Kidney epithelial cell (primary cell): ENCODE data around the gene COL18A1. TPM values are rescaled to one million over a fixed set of nuclear protein-coding genes. Genes with fewer than 3 reads are reported as not detected.

Experiments used
- DNase-seq: peaks from one replicate; pipeline ENCODE4 v3.0.0-alpha.2; 2010; ENCODE audit warnings: low read depth
- H3K27me3 ChIP-seq: 2 replicates; pipeline ENCODE4 v1.6.0; 2011; ENCODE audit warnings: low read length; ENCODE audit not compliant: control insufficient read depth, insufficient read depth
- H3K36me3 ChIP-seq: 2 replicates; pipeline ENCODE4 v1.5.1; 2011; ENCODE audit warnings: low read length; ENCODE audit not compliant: control insufficient read depth, insufficient read depth
- H3K4me3 ChIP-seq: 2 replicates; pipeline ENCODE4 v1.5.1; 2011; ENCODE audit warnings: low read depth, mild to moderate bottlenecking, control low read depth, low read length
- CTCF ChIP-seq: IDR thresholded peaks from 2 replicates; pipeline ENCODE4 v1.5.1; 2011; ENCODE audit warnings: mild to moderate bottlenecking, moderate library complexity, low read length, control low read depth, inconsistent platforms; ENCODE audit not compliant: insufficient read depth, poor library complexity, severe bottlenecking
- total RNA-seq: library from RNA; depleted of rRNA; stranded (reverse); fragments of >200 nt; gene quantifications from 2 replicates; pipeline ENCODE4 v1.2.3, GENCODE V29; 2015

COL18A1 gene
- total RNA-seq, 1 donor from 2014 or later: 808 TPM

- Histone ChIP-seq H3K27me3 (no peaks in the 10 kb centered on the region), H3K4me3 (no peak overlapping the region), H3K36me3 (peaks cover 3% of the 10 kb centered on the region)
- no peak for TF ChIP-seq CTCF
- DNase-seq: no peak
These were observed 51.0 kb downstream of the COL18A1 start for GRCh38 chr21:45455674-45456583.

GRCh38 chr21:45456584-45457160 is 51.7 kb downstream of the COL18A1 start:
- Histone ChIP-seq H3K4me3 (no peak overlapping the region), H3K27me3 (no peaks in the 10 kb centered on the region), H3K36me3 (peaks cover 3% of the 10 kb centered on the region)
- no peak for DNase-seq
- no peak for TF ChIP-seq CTCF

GRCh38 chr21:45457161-45457831 is 52.3 kb downstream of the COL18A1 start:
- no peaks in the 10 kb centered on the region for H3K27me3 ChIP-seq
- H3K4me3 ChIP-seq: no peak overlapping the region
- peaks cover 3% of the 10 kb centered on the region for H3K36me3 ChIP-seq
- no peak for TF ChIP-seq CTCF
- DNase-seq: no peak

- DNase-seq: no peak
- Histone ChIP-seq H3K36me3 (peaks cover 3% of the 10 kb centered on the region), H3K27me3 (no peaks in the 10 kb centered on the region), H3K4me3 (no peak overlapping the region)
- TF ChIP-seq CTCF: no peak
These were observed 52.8 kb downstream of the COL18A1 start for GRCh38 chr21:45457832-45458172.

- peaks cover 3% of the 10 kb centered on the region for H3K36me3 ChIP-seq
- no peak for DNase-seq
- no peaks in the 10 kb centered on the region for H3K27me3 ChIP-seq
- H3K4me3 ChIP-seq: no peak overlapping the region
- TF ChIP-seq CTCF: no peak
These were observed 53.6 kb downstream of the COL18A1 start for GRCh38 chr21:45458281-45459170.
